HL-60/S4 (cell line): ENCODE data around the gene TGM4.

Source experiments
- in situ Hi-C: fragments of 300-500 bp; cut with MboI; formaldehyde crosslinking; loops from 2 replicates; pipeline ENCODE4 v1.14.3; 2022; ENCODE audit warnings: low sequenced_read_pairs

TGM4 gene

GRCh38 chr3:44877333-44877732 lies 2.9 kb downstream of the TGM4 start:
- in situ Hi-C loops, result no loop called here

- in situ Hi-C loops, result no loop called here
Observed at GRCh38 chr3:44880284-44880683, 5.9 kb downstream of the TGM4 start.

GRCh38 chr3:44883213-44883955 lies 9.0 kb downstream of the TGM4 start:
- in situ Hi-C loops, result no loop called here

- in situ Hi-C loops, result no loop called here
Observed at GRCh38 chr3:44883999-44884431, 9.6 kb downstream of the TGM4 start.

GRCh38 chr3:44885618-44886017 lies 11.2 kb downstream of the TGM4 start:
- in situ Hi-C loops, result no loop called here

GRCh38 chr3:44886561-44886960 lies 12.2 kb downstream of the TGM4 start:
- in situ Hi-C loops, result no loop called here

- in situ Hi-C loops, result no loop called here
Observed at GRCh38 chr3:44887101-44887500, 12.7 kb downstream of the TGM4 start.

- in situ Hi-C loops, result no loop called here
Observed at GRCh38 chr3:44890258-44890657, 15.8 kb downstream of the TGM4 start.

- in situ Hi-C loops, result no loop called here
Observed at GRCh38 chr3:44890852-44891251, 16.4 kb downstream of the TGM4 start.

GRCh38 chr3:44892689-44893088 lies 18.3 kb downstream of the TGM4 start:
- in situ Hi-C loops, result no loop called here

- in situ Hi-C loops, result no loop called here
Observed at GRCh38 chr3:44893097-44893496, 18.7 kb downstream of the TGM4 start.

GRCh38 chr3:44894485-44894884 lies 20.1 kb downstream of the TGM4 start:
- in situ Hi-C loops, result no loop called here

GRCh38 chr3:44896440-44896839 lies 22.0 kb downstream of the TGM4 start:
- in situ Hi-C loops, result no loop called here

- in situ Hi-C loops, result no loop called here
Observed at GRCh38 chr3:44899683-44900367, 25.4 kb downstream of the TGM4 start.

GRCh38 chr3:44902628-44903027 lies 28.2 kb downstream of the TGM4 start:
- in situ Hi-C loops, result no loop called here

GRCh38 chr3:44903314-44903713 lies 28.9 kb downstream of the TGM4 start:
- in situ Hi-C loops, result no loop called here

GRCh38 chr3:44903751-44904150 lies 29.3 kb downstream of the TGM4 start:
- in situ Hi-C loops, result no loop called here

- in situ Hi-C loops, result no loop called here
Observed at GRCh38 chr3:44905446-44906157, 31.2 kb downstream of the TGM4 start.

- in situ Hi-C loops, result no loop called here
Observed at GRCh38 chr3:44906997-44907396, 32.6 kb downstream of the TGM4 start.

GRCh38 chr3:44907612-44908011 lies 33.2 kb downstream of the TGM4 start:
- in situ Hi-C loops, result no loop called here

GRCh38 chr3:44909063-44909462 lies 34.7 kb downstream of the TGM4 start:
- in situ Hi-C loops, result no loop called here

GRCh38 chr3:44910693-44911092 lies 36.3 kb downstream of the TGM4 start:
- in situ Hi-C loops, result no loop called here
